GM12874 (cell line): ENCODE data around the gene ARMC5.

ENCODE experiments used
- TF ChIP-seq, protein P1 (sequence below): IDR thresholded peaks from 2 replicates; pipeline ENCODE4 v1.5.1; 2011; ENCODE audit warnings: low read depth, mild to moderate bottlenecking, control low read depth, low read length, moderate library complexity; ENCODE audit not compliant: insufficient read depth

Gene ARMC5

DNA sequence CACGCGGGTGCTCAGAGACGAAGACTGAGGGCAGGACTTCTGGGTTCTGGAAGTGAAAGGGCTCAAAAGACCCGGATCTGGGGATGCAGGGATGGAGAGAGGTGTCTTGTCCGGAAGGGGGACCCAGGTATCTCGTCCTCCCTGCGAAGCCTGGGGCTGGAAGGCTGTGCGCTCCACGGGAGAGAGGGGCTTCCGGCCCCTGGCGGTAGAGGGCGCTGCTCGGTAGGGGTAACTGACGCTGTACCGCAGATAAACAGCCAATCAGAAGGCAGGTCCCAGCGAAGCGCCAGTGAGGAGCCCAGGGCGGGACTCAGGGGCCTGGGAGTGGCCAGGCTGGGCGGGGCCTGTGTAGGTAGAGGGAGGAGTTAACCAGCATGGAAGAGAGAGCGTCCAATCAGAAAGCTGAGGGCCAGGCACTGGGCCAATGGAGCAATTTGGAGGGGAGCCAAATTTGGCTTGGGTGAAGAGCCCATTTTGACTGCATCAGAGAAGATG is 13.5 kb downstream of the ARMC5 start:
- TF ChIP-seq, protein P1, sequence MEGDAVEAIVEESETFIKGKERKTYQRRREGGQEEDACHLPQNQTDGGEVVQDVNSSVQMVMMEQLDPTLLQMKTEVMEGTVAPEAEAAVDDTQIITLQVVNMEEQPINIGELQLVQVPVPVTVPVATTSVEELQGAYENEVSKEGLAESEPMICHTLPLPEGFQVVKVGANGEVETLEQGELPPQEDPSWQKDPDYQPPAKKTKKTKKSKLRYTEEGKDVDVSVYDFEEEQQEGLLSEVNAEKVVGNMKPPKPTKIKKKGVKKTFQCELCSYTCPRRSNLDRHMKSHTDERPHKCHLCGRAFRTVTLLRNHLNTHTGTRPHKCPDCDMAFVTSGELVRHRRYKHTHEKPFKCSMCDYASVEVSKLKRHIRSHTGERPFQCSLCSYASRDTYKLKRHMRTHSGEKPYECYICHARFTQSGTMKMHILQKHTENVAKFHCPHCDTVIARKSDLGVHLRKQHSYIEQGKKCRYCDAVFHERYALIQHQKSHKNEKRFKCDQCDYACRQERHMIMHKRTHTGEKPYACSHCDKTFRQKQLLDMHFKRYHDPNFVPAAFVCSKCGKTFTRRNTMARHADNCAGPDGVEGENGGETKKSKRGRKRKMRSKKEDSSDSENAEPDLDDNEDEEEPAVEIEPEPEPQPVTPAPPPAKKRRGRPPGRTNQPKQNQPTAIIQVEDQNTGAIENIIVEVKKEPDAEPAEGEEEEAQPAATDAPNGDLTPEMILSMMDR: peak; percentile 48

DNA sequence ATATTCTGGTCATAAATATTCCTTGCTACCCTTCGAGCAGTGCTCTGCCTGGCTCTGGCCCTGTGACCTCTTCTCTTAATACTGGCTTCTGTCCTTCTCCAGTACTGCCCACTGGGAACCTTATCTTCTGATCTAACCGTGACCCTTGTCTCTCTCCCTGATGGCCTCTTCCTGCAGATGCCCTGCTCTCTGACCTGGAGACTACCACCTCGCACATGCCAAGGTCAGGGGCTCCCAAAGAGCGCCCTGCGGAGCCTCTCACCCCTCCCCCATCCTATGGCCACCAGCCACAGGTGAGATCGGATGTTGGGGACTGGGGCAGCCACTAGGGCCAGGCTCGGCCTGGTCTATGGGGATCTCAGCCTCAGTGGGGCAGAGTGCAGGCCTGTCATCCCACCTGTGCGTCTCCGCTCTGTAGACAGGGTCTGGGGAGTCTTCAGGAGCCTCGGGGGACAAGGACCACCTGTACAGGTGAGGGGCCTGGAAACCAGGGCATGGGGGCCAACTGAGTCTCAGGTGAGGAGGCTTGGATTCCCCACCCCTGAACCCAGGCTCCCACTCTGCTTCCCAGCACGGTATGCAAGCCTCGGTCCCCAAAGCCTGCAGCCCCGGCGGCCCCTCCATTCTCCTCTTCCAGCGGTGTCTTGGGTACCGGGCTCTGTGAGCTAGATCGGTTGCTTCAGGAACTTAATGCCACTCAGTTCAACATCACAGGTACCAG is 14.1 kb downstream of the ARMC5 start:
- TF ChIP-seq, protein P1: no peak

DNA sequence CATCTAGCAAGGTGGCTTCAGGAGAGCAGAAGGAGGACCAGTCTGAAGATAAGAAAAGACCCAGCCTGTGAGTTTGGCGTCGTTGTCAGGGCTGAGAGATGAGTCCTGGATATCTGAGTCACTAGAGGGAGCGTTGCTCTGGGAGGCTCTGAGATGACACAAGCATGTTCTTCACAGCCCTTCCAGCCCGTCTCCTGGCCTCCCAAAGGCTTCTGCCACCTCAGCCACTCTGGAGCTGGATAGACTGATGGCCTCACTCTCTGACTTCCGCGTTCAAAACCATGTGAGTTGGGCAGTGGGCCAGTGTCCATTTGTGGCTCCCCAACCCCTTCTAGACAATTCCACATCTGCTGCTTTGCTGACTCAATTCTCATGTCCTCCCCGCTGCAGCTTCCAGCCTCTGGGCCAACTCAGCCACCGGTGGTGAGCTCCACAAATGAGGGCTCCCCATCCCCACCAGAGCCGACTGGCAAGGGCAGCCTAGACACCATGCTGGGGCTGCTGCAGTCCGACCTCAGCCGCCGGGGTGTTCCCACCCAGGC is 14.9 kb downstream of the ARMC5 start:
- TF ChIP-seq, protein P1: no peak

DNA sequence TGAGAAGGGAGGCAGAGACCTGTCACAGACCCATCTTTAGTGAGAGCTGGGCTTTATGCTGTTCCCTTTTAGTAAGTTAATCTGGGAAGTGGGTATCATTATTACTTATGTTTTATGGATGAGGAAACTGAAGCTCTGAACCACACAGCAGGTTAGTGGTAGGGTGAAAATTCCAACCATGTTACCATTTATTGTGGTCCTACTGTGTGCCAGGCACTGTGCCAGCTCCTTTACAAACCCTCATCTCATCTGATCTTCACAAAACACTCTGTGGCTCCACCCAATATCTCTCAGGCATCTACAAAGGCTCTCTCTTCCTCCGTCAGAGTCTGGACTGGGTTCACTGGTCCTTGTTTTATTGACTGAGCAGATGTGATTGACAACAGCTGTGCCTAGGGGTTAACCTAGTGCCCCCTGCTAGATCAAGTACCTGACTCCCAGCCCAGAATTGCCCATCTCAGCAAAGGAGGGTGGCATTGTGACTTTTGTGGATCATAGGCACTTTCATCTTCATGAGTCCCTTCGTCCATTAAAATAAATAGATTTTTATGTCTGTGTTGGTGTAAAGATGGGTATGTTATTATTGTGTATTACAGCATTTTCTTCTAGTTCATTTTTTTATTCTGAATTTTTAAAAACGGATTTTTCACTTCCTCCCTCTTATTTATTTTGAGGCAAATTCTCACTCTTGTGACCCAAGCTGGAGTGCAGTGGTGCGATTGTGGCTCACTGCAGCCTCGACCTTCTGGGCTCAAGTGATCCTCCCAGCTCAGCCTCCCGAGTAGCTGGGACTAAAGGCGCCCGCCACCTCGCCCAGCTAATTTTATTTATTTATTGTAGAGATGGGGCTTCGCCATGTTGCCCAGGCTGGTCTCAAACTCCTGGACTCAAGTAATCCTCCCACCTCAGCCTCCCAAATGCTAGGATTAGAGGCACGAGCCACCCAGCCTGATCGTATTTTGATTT is 15.8 kb downstream of the ARMC5 start:
- TF ChIP-seq, protein P1: no peak

DNA sequence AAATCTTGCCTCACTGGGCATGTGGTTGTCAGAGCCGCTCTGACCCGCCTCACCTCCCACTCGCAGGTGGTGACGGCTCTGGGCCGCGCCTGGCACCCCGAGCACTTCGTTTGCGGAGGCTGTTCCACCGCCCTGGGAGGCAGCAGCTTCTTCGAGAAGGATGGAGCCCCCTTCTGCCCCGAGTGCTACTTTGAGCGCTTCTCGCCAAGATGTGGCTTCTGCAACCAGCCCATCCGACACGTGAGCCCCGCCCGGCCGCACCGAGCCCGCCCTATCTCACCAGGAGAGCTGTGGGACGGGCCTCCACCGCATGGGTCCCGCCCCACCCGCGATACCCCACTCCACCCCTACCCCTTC is 16.6 kb downstream of the ARMC5 start:
- TF ChIP-seq, protein P1: no peak

DNA sequence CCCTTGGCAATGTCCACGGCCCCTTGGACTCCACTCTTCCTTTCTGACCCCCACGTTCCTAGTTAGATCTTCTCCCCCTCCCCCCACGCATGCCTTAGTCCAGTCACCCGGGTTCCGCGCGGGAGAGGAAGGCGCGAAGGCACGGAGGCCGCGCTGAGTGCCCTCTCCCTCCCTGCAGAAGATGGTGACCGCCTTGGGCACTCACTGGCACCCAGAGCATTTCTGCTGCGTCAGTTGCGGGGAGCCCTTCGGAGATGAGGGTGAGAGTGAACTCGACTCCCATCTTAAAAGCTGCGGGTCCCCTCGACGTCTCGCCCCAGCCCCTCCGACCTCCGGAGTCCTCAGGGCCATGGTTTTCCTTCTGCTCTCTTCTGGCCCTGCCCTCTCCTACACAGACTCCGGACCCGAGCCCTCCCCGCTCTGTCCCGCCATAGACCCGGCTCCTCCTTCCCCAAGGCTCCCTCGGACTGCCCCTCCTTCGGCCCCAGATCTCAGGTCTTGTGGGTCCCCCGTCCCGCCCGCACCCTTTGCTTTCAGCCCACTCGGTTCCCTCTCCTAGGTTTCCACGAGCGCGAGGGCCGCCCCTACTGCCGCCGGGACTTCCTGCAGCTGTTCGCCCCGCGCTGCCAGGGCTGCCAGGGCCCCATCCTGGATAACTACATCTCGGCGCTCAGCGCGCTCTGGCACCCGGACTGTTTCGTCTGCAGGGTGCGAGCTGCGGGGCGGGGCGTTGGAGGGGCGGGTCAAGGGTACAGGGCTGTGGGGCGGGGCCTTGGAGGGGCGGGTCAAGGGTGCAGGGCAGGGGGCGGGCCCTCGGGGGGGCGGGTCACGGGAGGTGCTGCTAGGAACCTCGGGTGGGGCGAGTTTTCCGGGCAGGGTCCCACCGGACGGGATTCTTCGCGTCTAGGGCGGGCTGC is 17.3 kb downstream of the ARMC5 start:
- TF ChIP-seq, protein P1: no peak
